Measurements from ENCODE around the gene PTPN5.
A peak's percentile ranks its signal among the peaks of the same experiment; 100 is the strongest.

PTPN5 gene

DNA sequence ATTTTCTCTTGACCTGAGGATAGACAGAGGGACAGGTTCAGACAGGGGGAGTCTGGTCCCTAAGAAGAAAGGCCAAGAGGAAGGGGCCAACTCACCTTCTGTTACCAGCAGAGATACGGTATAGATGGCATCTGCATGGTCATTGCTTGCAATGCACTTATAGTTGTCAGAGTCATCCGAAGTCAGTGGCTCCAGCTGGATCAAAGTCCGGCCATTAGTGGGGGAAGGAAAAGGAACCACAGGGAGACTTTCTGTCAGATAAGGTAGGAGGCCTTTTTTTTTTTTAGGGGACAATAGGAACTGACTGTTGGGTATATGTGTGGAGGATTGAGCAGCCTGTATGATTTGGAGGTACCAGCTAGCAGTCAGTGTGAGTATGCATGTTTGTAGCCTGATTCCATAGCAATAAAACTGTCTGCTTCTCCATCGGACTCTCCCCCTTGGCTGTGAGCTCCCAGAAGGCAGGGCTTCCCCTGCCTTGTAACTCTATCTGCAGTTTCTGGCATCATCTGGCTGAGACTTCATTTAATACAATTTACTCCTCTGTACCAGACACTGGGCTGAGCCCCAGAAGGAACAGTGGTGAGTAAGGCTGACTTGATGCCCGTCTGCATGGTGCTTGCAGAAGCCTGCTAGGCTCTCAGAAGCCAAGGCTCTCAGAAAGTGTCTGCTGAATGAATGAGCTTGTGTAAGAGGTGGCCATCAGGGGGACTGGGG is 71.3 kb downstream of the PTPN5 start:
- no peak for FAIRE-seq
- no peak for DNase-seq (ENCODE audit: extremely low spot score, insufficient read length, low read depth)

DNA sequence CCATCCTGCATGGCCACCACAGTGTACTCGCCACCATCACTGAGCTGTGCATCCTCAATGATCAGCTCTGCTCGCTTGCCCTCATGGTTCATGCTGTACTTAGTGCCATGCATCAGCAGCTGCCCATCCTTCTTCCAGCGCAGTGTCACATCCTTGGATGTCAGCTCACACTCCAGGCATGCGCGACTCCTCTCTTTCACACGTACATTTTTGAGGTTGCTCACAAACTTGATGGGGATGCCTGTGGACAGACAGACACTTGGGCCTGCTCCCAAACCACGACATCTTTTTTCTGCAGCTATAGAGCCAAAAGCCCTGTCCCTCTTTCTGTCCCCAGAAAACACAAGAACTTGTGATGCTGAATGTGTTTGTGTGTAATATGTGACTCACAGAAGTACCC is 76.1 kb downstream of the PTPN5 start:
- no peak for FAIRE-seq
- DNase-seq (ENCODE audit: extremely low spot score, insufficient read length, low read depth), result no peak

- FAIRE-seq, result no peak
- DNase-seq (ENCODE audit: extremely low spot score, insufficient read length, low read depth), result no peak
These were observed 77.2 kb downstream of the PTPN5 start for GRCh38 chr11:18714443-18714780.

DNA sequence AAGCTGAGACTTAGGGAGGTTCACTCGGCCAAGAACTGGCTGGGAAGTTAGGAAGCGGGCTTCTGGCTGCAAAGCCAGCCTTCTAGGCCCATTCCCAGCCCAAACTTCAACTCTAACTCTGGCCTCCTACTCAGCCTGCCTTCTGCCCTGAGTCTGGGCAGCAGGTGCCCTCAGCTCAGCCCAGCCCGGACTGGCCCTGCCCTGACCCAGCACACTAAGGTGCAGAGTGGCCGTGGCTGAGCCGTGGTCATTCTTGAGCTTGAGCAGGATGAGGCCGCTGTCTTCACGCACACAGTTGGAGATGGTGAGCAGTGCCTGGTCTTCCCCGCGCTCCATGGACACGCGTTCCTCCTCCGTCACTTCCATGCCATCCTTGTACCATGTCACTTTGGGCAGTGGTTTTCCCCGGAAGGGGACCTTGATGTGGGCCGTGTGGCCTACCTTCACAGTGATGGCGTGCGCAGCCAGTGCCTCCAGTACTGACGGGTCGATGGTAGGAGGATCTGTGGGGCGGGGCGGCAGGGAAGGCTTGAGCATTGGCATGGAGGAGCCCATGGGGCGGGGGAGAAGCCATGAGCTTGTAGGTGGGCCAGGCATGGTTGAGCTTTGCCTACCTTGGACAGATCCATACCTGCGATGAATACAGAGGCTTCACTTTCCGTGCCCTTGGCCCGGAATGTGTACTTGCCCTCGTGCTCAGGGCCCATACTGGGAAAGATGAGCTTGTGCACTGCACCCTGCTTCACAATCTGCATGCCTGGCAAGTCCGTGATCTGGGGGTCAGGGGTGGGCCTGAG is 77.8 kb downstream of the PTPN5 start:
- FAIRE-seq, result no peak
- DNase-seq (ENCODE audit: extremely low spot score, insufficient read length, low read depth), result no peak

DNA sequence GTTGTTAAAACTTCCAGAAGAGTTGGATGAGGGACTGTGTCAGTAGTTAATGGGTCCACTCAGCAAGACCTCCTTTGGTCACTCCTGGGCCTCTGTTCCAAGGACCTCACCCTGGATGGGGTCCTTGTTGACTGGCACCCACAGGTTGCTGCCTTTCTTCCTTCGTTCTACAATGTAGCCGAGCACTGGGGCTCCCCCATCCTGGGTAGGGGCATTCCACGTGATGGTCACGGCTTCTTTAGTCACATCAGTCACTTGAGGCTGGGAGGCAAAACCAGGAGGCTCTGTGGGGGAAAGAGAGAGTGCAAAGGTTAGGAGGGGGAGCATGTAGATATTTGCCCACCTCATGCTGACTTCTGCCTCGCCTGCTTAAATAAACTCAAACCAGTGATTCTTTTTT is 81.1 kb downstream of the PTPN5 start:
- FAIRE-seq (no peak), DNase-seq (ENCODE audit: extremely low spot score, insufficient read length, low read depth) (no peak)

DNA sequence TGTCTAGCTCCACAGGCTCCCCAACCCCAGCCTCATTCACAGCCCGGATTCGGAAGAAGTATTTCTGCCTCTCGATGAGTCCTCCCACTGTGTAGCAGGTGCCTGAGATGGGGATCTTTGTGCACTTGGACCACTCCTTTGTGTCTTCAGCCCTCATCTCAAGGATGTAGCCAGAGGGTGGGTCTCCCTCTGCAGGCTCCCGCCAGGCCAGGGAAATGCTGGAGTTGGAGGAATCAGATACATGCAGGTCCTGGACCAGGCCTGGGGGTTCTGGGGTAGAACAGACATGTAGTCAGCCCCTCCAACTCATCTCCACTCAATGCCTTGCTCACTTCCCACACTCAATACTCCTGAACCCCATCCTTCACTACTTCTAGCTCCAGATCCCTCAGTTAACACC is 82.2 kb downstream of the PTPN5 start:
- DNase-seq (ENCODE audit: extremely low spot score, insufficient read length, low read depth) (no peak), FAIRE-seq (no peak)

DNA sequence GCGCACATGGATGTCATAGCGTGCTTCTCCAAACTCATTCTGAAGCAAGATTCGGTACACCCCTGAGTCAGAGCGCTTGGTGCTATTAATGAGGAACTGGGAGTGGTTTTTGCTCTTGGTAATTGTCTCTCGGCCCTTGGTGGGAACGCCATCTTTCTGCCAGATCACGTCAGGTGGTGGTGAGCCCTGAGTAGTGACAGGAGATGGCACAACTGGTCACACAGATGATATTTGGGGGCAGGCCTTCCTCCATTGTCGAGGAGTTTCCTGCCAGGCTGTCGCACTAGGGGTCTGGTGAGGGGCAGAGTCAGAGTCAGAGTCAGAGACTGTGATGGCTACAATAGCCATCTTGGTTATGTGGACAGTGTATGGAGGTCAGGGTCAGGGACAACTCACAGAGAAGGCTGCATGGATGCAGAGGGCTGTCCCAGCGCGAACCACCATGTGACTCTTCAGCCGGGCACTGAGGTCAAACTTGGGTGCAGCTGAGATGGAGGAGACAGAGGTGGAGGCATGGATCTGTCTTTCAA is 83.7 kb downstream of the PTPN5 start:
- DNase-seq (ENCODE audit: extremely low spot score, insufficient read length, low read depth) (no peak), FAIRE-seq (no peak)

DNA sequence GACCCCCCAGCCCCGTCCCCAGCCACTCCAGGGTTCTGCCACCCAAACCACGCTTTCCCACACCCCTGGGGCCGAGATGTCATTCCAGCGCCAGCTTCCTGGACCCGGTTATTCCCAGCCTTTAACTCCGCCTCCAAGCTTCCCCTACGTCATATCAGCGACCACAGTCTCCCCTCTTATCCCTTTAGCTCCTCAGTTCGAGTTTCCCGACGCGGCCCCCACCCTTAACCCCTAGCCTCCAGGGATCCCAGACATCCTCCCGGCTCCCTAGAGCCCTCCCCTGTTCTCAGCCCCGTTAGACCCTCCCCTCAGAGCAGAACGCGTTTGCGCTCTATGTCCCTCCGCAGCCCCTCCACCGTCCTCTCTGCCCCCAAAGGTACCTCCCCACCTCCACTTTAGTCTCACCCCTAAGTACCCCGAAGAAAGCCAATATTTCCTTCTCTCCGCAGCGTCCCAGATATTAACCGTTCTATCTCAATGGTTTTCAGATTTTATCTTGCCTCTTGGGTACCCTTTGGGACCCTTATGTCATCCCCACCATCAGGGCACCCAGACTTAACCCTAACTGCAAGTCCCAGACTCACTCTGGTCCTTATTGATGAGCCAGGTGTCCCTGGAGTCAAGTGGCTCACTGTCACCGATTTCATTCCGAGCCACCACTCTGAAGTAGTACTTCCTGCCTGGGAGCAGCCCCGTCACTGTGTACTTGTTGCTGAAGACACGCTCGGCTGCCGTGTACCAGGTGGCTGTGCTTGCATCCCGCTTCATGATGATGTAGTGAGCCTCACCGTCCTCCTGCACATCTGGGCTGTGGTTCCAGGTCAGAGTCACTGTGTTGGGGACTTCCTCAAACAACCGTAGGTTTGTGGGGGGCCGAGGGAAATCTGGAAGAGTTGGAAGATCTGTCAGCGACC is 85.0 kb downstream of the PTPN5 start:
- FAIRE-seq, result no peak
- DNase-seq (ENCODE audit: extremely low spot score, insufficient read length, low read depth), result no peak

- FAIRE-seq (no peak), DNase-seq (ENCODE audit: extremely low spot score, insufficient read length, low read depth) (no peak)
These were observed 85.8 kb downstream of the PTPN5 start for GRCh38 chr11:18705651-18706281.

- DNase-seq (ENCODE audit: extremely low spot score, insufficient read length, low read depth) (no peak), FAIRE-seq (no peak)
These were observed 86.9 kb downstream of the PTPN5 start for GRCh38 chr11:18704698-18705097.

GRCh38 chr11:18704045-18704645 is 87.5 kb downstream of the PTPN5 start:
- FAIRE-seq (no peak), DNase-seq (ENCODE audit: extremely low spot score, insufficient read length, low read depth) (no peak)

DNA sequence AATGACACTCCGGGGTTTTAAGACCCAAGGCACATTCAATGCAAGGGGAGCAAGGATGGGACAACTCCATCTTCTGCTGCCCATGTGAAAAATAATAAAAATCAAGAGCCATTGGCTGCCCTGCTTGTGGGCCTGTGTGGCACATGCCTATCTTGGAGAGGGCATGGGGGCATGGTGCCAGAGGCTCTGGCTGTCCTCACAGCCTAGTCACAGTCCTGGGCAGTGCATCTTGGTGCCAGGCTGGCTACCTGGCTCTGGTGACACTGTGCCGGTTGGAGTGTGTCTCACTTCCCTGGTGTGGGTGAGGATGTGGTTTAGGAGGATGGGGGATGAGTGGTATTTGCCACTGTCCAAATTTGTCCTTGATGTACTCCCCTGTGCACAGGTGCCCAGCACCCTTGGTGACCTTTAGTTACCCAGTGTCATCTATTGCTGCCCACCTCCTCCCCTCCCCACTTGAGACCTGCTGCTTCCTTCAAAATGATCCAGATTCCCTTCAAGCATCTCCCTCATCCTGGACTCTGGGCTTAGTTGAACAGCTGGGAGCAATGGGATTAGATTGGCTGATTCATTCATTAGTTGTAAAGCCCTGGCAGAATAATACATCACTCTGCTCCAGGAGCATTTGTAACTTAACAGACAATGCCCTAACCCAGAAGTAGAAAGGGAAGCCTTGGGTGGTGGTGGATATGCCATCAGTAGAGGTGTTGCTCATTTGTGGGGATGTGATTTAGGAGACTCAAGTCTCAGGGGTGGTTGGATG is 88.4 kb downstream of the PTPN5 start:
- DNase-seq (ENCODE audit: extremely low spot score, insufficient read length, low read depth) (no peak), FAIRE-seq (no peak)

GRCh38 chr11:18701614-18702216 is 89.9 kb downstream of the PTPN5 start:
- DNase-seq (ENCODE audit: extremely low spot score, insufficient read length, low read depth) (no peak), FAIRE-seq (no peak)

GRCh38 chr11:18700872-18701271 is 90.7 kb downstream of the PTPN5 start:
- DNase-seq (ENCODE audit: extremely low spot score, insufficient read length, low read depth) (no peak), FAIRE-seq (no peak)

DNA sequence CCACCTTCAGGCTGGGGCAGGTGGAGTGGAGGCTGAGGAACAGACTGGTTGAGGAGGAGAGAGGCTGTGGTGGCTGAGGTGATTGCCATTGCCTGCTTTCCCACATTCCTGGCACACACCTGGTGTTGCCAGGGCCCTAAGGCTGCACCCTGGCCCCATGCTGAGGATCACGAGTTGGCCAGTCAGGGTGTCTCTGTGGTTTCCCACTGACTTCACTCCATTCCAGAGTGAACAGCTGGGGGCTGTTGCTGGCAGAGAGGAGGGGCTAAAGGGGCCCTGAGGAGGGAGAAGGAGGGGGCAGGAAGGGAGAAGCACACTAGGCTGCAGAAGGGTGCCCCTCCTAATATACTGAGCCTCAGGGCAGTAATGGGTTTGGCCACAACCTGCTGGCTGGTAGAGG is 91.2 kb downstream of the PTPN5 start:
- no peak for FAIRE-seq
- DNase-seq (ENCODE audit: extremely low spot score, insufficient read length, low read depth), result no peak

- DNase-seq (ENCODE audit: extremely low spot score, insufficient read length, low read depth), result no peak
- no peak for FAIRE-seq
These were observed 91.7 kb downstream of the PTPN5 start for GRCh38 chr11:18699848-18700261.

DNA sequence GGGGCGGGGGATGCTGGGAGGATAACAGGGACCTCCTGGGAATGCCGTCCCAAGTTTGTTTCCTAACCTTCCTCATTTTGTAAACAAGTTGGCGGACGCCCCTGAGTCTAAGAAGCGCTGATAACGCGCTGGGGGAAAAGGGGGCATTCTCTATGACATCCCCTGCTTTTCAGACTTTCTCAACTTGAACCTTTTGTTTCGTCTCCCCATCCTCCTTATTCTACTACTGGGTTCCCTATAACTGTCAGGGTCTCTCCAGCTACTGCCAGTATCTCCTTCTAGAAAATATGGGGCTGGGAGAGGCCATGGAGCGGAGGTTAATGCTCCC is 92.4 kb downstream of the PTPN5 start:
- FAIRE-seq, result no peak
- no peak for DNase-seq (ENCODE audit: extremely low spot score, insufficient read length, low read depth)

GRCh38 chr11:18698341-18699268 is 93.0 kb downstream of the PTPN5 start, which contains the start of gene TMEM86A:
TMEM86A (plus strand) TSS chr11:18698779; CDS start chr11:18698887, 108 bp downstream.
- peak; percentile 85 for DNase-seq (ENCODE audit: extremely low spot score, insufficient read length, low read depth)
- peak; percentile 74 for FAIRE-seq

Measured in GM18507 (cell line).